ENCODE data around the gene ARHGEF3.
A peak's percentile ranks its signal among the peaks of the same experiment; 100 is the strongest.

Gene ARHGEF3

GRCh38 chr3:56801662-56802377, at the start of gene ARHGEF3:
Gene ARHGEF3, minus strand, starts transcription at chr3:56801949. Its CDS starts 151 bp downstream, at chr3:56801798.
- DNase-seq (ENCODE audit: low read depth): peak; percentile 79

GRCh38 chr3:56849698-56850097, 47.9 kb upstream of the ARHGEF3 start:
- DNase-seq (ENCODE audit: low read depth): no peak

- DNase-seq (ENCODE audit: low read depth): no peak
Observed at GRCh38 chr3:56845505-56845904, 43.8 kb upstream of the ARHGEF3 start.

- no peak for DNase-seq (ENCODE audit: low read depth)
Observed at GRCh38 chr3:56844536-56844935, 42.8 kb upstream of the ARHGEF3 start.

GRCh38 chr3:56839784-56840715, 38.3 kb upstream of the ARHGEF3 start:
- DNase-seq (ENCODE audit: low read depth): no peak

- no peak for DNase-seq (ENCODE audit: low read depth)
Observed at GRCh38 chr3:56838448-56838847, 36.7 kb upstream of the ARHGEF3 start.

GRCh38 chr3:56837196-56837955, 35.6 kb upstream of the ARHGEF3 start:
- no peak for DNase-seq (ENCODE audit: low read depth)

GRCh38 chr3:56836276-56837163, 34.8 kb upstream of the ARHGEF3 start:
- DNase-seq (ENCODE audit: low read depth): no peak

GRCh38 chr3:56835650-56836227, 34.0 kb upstream of the ARHGEF3 start:
- DNase-seq (ENCODE audit: low read depth): no peak

- no peak for DNase-seq (ENCODE audit: low read depth)
Observed at GRCh38 chr3:56833536-56833935, 31.8 kb upstream of the ARHGEF3 start.

GRCh38 chr3:56833022-56833421, 31.3 kb upstream of the ARHGEF3 start:
- no peak for DNase-seq (ENCODE audit: low read depth)

- DNase-seq (ENCODE audit: low read depth): no peak
Observed at GRCh38 chr3:56831572-56831971, 29.8 kb upstream of the ARHGEF3 start.

GRCh38 chr3:56830884-56831283, 29.1 kb upstream of the ARHGEF3 start:
- no peak for DNase-seq (ENCODE audit: low read depth)

GRCh38 chr3:56829533-56829932, 27.8 kb upstream of the ARHGEF3 start:
- DNase-seq (ENCODE audit: low read depth): no peak

GRCh38 chr3:56826831-56827722, 25.3 kb upstream of the ARHGEF3 start:
- DNase-seq (ENCODE audit: low read depth): no peak

GRCh38 chr3:56825567-56826438, 24.1 kb upstream of the ARHGEF3 start:
- DNase-seq (ENCODE audit: low read depth): no peak

- no peak for DNase-seq (ENCODE audit: low read depth)
Observed at GRCh38 chr3:56823984-56824703, 22.4 kb upstream of the ARHGEF3 start.

- DNase-seq (ENCODE audit: low read depth): no peak
Observed at GRCh38 chr3:56823421-56823926, 21.7 kb upstream of the ARHGEF3 start.

All from activated T-cell treated with anti-CD3 and anti-CD28 coated beads for 1 hour (primary cell).